ENCODE measurements around the gene MVB12B. TPM values are rescaled to one million over a fixed set of nuclear protein-coding genes. Genes with fewer than 3 reads are reported as not detected.

The MVB12B gene
- total and polyA plus RNA-seq, 2 donors, result 4.4 to 11.5 TPM

GRCh38 chr9:126457175-126457547, 130.5 kb downstream of the MVB12B start:
- H3K36me3 ChIP-seq (ENCODE audit: control insufficient read depth in 2 of 2, insufficient read depth in 2 of 2, low read length in 1 of 2), result peaks cover 0 to 6% of the 10 kb centered on the region in 2 donors
- no peak for DNase-seq (ENCODE audit: low read depth in 6 of 9, low spot score in 9 of 9)
- 98% methylated on average over 5 of the region's 5 CpGs for WGBS

GRCh38 chr9:126457890-126458289, 131.3 kb downstream of the MVB12B start:
- H3K36me3 ChIP-seq (ENCODE audit: control insufficient read depth in 2 of 2, insufficient read depth in 2 of 2, low read length in 1 of 2), result peaks cover 0 to 7% of the 10 kb centered on the region in 2 donors
- no peaks in the 10 kb centered on the region for H3K9me3 ChIP-seq (ENCODE audit: control insufficient read depth in 2 of 2, insufficient read depth in 1 of 2, low read length in 1 of 2)
- H3K4me3 ChIP-seq (ENCODE audit: low read length in 2 of 2), result no peak overlapping the region
- WGBS, result 97% methylated on average over 9 of the region's 9 CpGs
- no peak for DNase-seq (ENCODE audit: low read depth in 6 of 9, low spot score in 9 of 9)
- no peak overlapping the region for H3K27ac ChIP-seq (ENCODE audit: low read depth in 1 of 2, low read length in 1 of 2)
- H3K4me1 ChIP-seq (ENCODE audit: control insufficient read depth in 2 of 2, insufficient read depth in 2 of 2, low read length in 2 of 2), result peaks cover 5 to 8% of the 10 kb centered on the region in 2 donors
- H3K27me3 ChIP-seq (ENCODE audit: control insufficient read depth in 2 of 2, insufficient read depth in 1 of 2, low read length in 1 of 2), result no peaks in the 10 kb centered on the region

More at GRCh38 chr9:126457175-126457547, 130.5 kb downstream of the MVB12B start:
- Histone ChIP-seq H3K9me3 (ENCODE audit: control insufficient read depth in 2 of 2, insufficient read depth in 1 of 2, low read length in 1 of 2) (no peaks in the 10 kb centered on the region), H3K4me1 (ENCODE audit: control insufficient read depth in 2 of 2, insufficient read depth in 2 of 2, low read length in 2 of 2) (peaks cover 8 to 9% of the 10 kb centered on the region in 2 donors), H3K27ac (ENCODE audit: low read depth in 1 of 2, low read length in 1 of 2) (no peak overlapping the region), H3K27me3 (ENCODE audit: control insufficient read depth in 2 of 2, insufficient read depth in 1 of 2, low read length in 1 of 2) (no peaks in the 10 kb centered on the region), H3K4me3 (ENCODE audit: low read length in 2 of 2) (no peak overlapping the region)

GRCh38 chr9:126459126-126459525, 132.5 kb downstream of the MVB12B start:
- 95% methylated on average over 7 of the region's 7 CpGs for WGBS
- H3K36me3 ChIP-seq (ENCODE audit: control insufficient read depth in 2 of 2, insufficient read depth in 2 of 2, low read length in 1 of 2), result peaks cover 0 to 6% of the 10 kb centered on the region in 2 donors
- H3K4me3 ChIP-seq (ENCODE audit: low read length in 2 of 2), result no peak overlapping the region
- H3K27ac ChIP-seq (ENCODE audit: low read depth in 1 of 2, low read length in 1 of 2), result no peak overlapping the region
- DNase-seq (ENCODE audit: low read depth in 6 of 9, low spot score in 9 of 9), result no peak
- H3K27me3 ChIP-seq (ENCODE audit: control insufficient read depth in 2 of 2, insufficient read depth in 1 of 2, low read length in 1 of 2), result no peaks in the 10 kb centered on the region
- H3K9me3 ChIP-seq (ENCODE audit: control insufficient read depth in 2 of 2, insufficient read depth in 1 of 2, low read length in 1 of 2), result no peaks in the 10 kb centered on the region
- H3K4me1 ChIP-seq (ENCODE audit: control insufficient read depth in 2 of 2, insufficient read depth in 2 of 2, low read length in 2 of 2), result peaks cover 0 to 2% of the 10 kb centered on the region in 2 donors

- DNase-seq (ENCODE audit: low read depth in 6 of 9, low spot score in 9 of 9), result no peak
- Histone ChIP-seq H3K4me3 (ENCODE audit: low read length in 2 of 2) (no peak overlapping the region), H3K36me3 (ENCODE audit: control insufficient read depth in 2 of 2, insufficient read depth in 2 of 2, low read length in 1 of 2) (peaks cover 0 to 6% of the 10 kb centered on the region in 2 donors), H3K27ac (ENCODE audit: low read depth in 1 of 2, low read length in 1 of 2) (no peak overlapping the region), H3K4me1 (ENCODE audit: control insufficient read depth in 2 of 2, insufficient read depth in 2 of 2, low read length in 2 of 2) (no peaks in the 10 kb centered on the region), H3K27me3 (ENCODE audit: control insufficient read depth in 2 of 2, insufficient read depth in 1 of 2, low read length in 1 of 2) (no peaks in the 10 kb centered on the region), H3K9me3 (ENCODE audit: control insufficient read depth in 2 of 2, insufficient read depth in 1 of 2, low read length in 1 of 2) (no peaks in the 10 kb centered on the region)
- 97% methylated on average over 16 of the region's 16 CpGs for WGBS
Observed at GRCh38 chr9:126459546-126459945, 132.9 kb downstream of the MVB12B start.

GRCh38 chr9:126459965-126460843, 133.6 kb downstream of the MVB12B start:
- H3K27me3 ChIP-seq (ENCODE audit: control insufficient read depth in 2 of 2, insufficient read depth in 1 of 2, low read length in 1 of 2), result no peaks in the 10 kb centered on the region

GRCh38 chr9:126461029-126461428, 134.4 kb downstream of the MVB12B start:
- Histone ChIP-seq H3K36me3 (ENCODE audit: control insufficient read depth in 2 of 2, insufficient read depth in 2 of 2, low read length in 1 of 2) (peaks cover 0 to 7% of the 10 kb centered on the region in 2 donors), H3K27me3 (ENCODE audit: control insufficient read depth in 2 of 2, insufficient read depth in 1 of 2, low read length in 1 of 2) (no peaks in the 10 kb centered on the region), H3K27ac (ENCODE audit: low read depth in 1 of 2, low read length in 1 of 2) (no peak overlapping the region), H3K4me1 (ENCODE audit: control insufficient read depth in 2 of 2, insufficient read depth in 2 of 2, low read length in 2 of 2) (peaks cover 0 to 6% of the 10 kb centered on the region in 2 donors), H3K4me3 (ENCODE audit: low read length in 2 of 2) (no peak overlapping the region), H3K9me3 (ENCODE audit: control insufficient read depth in 2 of 2, insufficient read depth in 1 of 2, low read length in 1 of 2) (peaks cover 0 to 2% of the 10 kb centered on the region in 2 donors)
- DNase-seq (ENCODE audit: low read depth in 6 of 9, low spot score in 9 of 9), result no peak
- 99% methylated on average over 8 of the region's 8 CpGs for WGBS

More at GRCh38 chr9:126459965-126460843, 133.6 kb downstream of the MVB12B start:
- H3K4me1 ChIP-seq (ENCODE audit: control insufficient read depth in 2 of 2, insufficient read depth in 2 of 2, low read length in 2 of 2), result no peaks in the 10 kb centered on the region
- H3K36me3 ChIP-seq (ENCODE audit: control insufficient read depth in 2 of 2, insufficient read depth in 2 of 2, low read length in 1 of 2), result peaks cover 0 to 6% of the 10 kb centered on the region in 2 donors
- DNase-seq (ENCODE audit: low read depth in 6 of 9, low spot score in 9 of 9), result no peak
- no peak overlapping the region for H3K4me3 ChIP-seq (ENCODE audit: low read length in 2 of 2)
- no peaks in the 10 kb centered on the region for H3K9me3 ChIP-seq (ENCODE audit: control insufficient read depth in 2 of 2, insufficient read depth in 1 of 2, low read length in 1 of 2)
- no peak overlapping the region for H3K27ac ChIP-seq (ENCODE audit: low read depth in 1 of 2, low read length in 1 of 2)
- 96% methylated on average over 14 of the region's 14 CpGs for WGBS

- peaks cover 0 to 6% of the 10 kb centered on the region in 2 donors for H3K36me3 ChIP-seq (ENCODE audit: control insufficient read depth in 2 of 2, insufficient read depth in 2 of 2, low read length in 1 of 2)
- H3K27me3 ChIP-seq (ENCODE audit: control insufficient read depth in 2 of 2, insufficient read depth in 1 of 2, low read length in 1 of 2), result no peaks in the 10 kb centered on the region
- no peak for DNase-seq (ENCODE audit: low read depth in 6 of 9, low spot score in 9 of 9)
- peaks cover 0 to 6% of the 10 kb centered on the region in 2 donors for H3K4me1 ChIP-seq (ENCODE audit: control insufficient read depth in 2 of 2, insufficient read depth in 2 of 2, low read length in 2 of 2)
- no peak overlapping the region for H3K27ac ChIP-seq (ENCODE audit: low read depth in 1 of 2, low read length in 1 of 2)
- H3K9me3 ChIP-seq (ENCODE audit: control insufficient read depth in 2 of 2, insufficient read depth in 1 of 2, low read length in 1 of 2), result peaks cover 0 to 6% of the 10 kb centered on the region in 2 donors
- over 99% methylated on average over 17 of the region's 17 CpGs for WGBS
- no peak overlapping the region for H3K4me3 ChIP-seq (ENCODE audit: low read length in 2 of 2)
Observed at GRCh38 chr9:126461608-126462007, 135.0 kb downstream of the MVB12B start.

- peaks cover 0 to 6% of the 10 kb centered on the region in 2 donors for H3K9me3 ChIP-seq (ENCODE audit: control insufficient read depth in 2 of 2, insufficient read depth in 1 of 2, low read length in 1 of 2)
- WGBS, result 98% methylated on average over 3 of the region's 3 CpGs
- peaks cover 0 to 6% of the 10 kb centered on the region in 2 donors for H3K36me3 ChIP-seq (ENCODE audit: control insufficient read depth in 2 of 2, insufficient read depth in 2 of 2, low read length in 1 of 2)
- no peaks in the 10 kb centered on the region for H3K27me3 ChIP-seq (ENCODE audit: control insufficient read depth in 2 of 2, insufficient read depth in 1 of 2, low read length in 1 of 2)
- DNase-seq (ENCODE audit: low read depth in 6 of 9, low spot score in 9 of 9), result no peak
- H3K27ac ChIP-seq (ENCODE audit: low read depth in 1 of 2, low read length in 1 of 2), result no peak overlapping the region
- no peak overlapping the region for H3K4me3 ChIP-seq (ENCODE audit: low read length in 2 of 2)
- H3K4me1 ChIP-seq (ENCODE audit: control insufficient read depth in 2 of 2, insufficient read depth in 2 of 2, low read length in 2 of 2), result peaks cover 2 to 10% of the 10 kb centered on the region in 2 donors
Observed at GRCh38 chr9:126462617-126463016, 136.0 kb downstream of the MVB12B start.

- over 99% methylated on average over 2 of the region's 2 CpGs for WGBS
- no peak for DNase-seq (ENCODE audit: low read depth in 6 of 9, low spot score in 9 of 9)
- Histone ChIP-seq H3K27me3 (ENCODE audit: control insufficient read depth in 2 of 2, insufficient read depth in 1 of 2, low read length in 1 of 2) (no peaks in the 10 kb centered on the region), H3K9me3 (ENCODE audit: control insufficient read depth in 2 of 2, insufficient read depth in 1 of 2, low read length in 1 of 2) (peaks cover 0 to 6% of the 10 kb centered on the region in 2 donors), H3K36me3 (ENCODE audit: control insufficient read depth in 2 of 2, insufficient read depth in 2 of 2, low read length in 1 of 2) (peaks cover 0 to 6% of the 10 kb centered on the region in 2 donors), H3K4me3 (ENCODE audit: low read length in 2 of 2) (no peak overlapping the region), H3K4me1 (ENCODE audit: control insufficient read depth in 2 of 2, insufficient read depth in 2 of 2, low read length in 2 of 2) (peaks cover 9 to 17% of the 10 kb centered on the region in 2 donors), H3K27ac (ENCODE audit: low read depth in 1 of 2, low read length in 1 of 2) (no peak overlapping the region)
Observed at GRCh38 chr9:126463426-126463825, 136.8 kb downstream of the MVB12B start.

Measured in thymus (tissue), 11 donors.